Common myeloid progenitor, CD34-positive (primary cell): ENCODE measurements around the gene DCTN5. TPM values are rescaled to one million over a fixed set of nuclear protein-coding genes. Genes with fewer than 3 reads are reported as not detected.

ENCODE experiments used
- CTCF ChIA-PET: fragments of 350-600 bp; sonication (Branson Sonifier 250); formaldehyde crosslinking; loops from one replicate; lab custom pipeline; 2021; ENCODE audit warnings: antibody characterized with exemption; lab: Charles Lee
- POLR2A ChIA-PET: fragments of 350-600 bp; sonication (Branson Sonifier 250); formaldehyde crosslinking; loops from one replicate; lab custom pipeline; 2021; ENCODE audit warnings: antibody characterized with exemption; lab: Charles Lee
- DNase-seq, 3 donors: peaks; one replicate each; pipeline versions ENCODE4 v3.0.0 to v3.0.0-alpha.2; 2013
- H3K27ac ChIP-seq, 2 experiments: 1 replicate in 1 of 2; 2 replicates in 1 of 2; pipeline ENCODE4 v1.7.0; 2013; ENCODE audit warnings: inconsistent platforms in 2 of 2, low read length in 2 of 2, mild to moderate bottlenecking in 2 of 2, low read depth in 1 of 2, moderate library complexity in 1 of 2; ENCODE audit not compliant: severe bottlenecking in 2 of 2, insufficient read depth in 1 of 2, poor library complexity in 1 of 2
- H3K27me3 ChIP-seq, 5 experiments: replicated peaks in 2 of 5; 1 replicate in 3 of 5; 2 replicates in 2 of 5; pipeline versions ENCODE4 v1.6.1 to v1.7.0; 2013; ENCODE audit warnings: low read length in 4 of 5, mild to moderate bottlenecking in 2 of 5, moderate library complexity in 2 of 5, inconsistent platforms in 1 of 5; ENCODE audit not compliant: insufficient read depth in 5 of 5, control insufficient read depth in 4 of 5
- H3K36me3 ChIP-seq, 4 experiments: 1 replicate in 2 of 4; 2 replicates in 2 of 4; pipeline versions ENCODE4 v1.6.1 to v1.7.0; 2013; ENCODE audit warnings: low read length in 3 of 4, control low read depth in 1 of 4, mild to moderate bottlenecking in 1 of 4; ENCODE audit not compliant: control insufficient read depth in 4 of 4, insufficient read depth in 4 of 4
- H3K4me1 ChIP-seq, 4 experiments: 1 replicate in 3 of 4; 2 replicates in 1 of 4; pipeline versions ENCODE4 v1.6.1 to v1.7.1; 2013; ENCODE audit warnings: low read length in 3 of 4, mild to moderate bottlenecking in 3 of 4, control low read depth in 1 of 4, inconsistent platforms in 1 of 4, moderate library complexity in 1 of 4; ENCODE audit not compliant: control insufficient read depth in 4 of 4, insufficient read depth in 4 of 4; ENCODE audit errors: control extremely low read depth in 1 of 4
- H3K4me3 ChIP-seq, 7 experiments: 1 replicate in 4 of 7; 2 replicates in 3 of 7; pipeline versions ENCODE4 v1.5.1 to v1.7.0; 2013; ENCODE audit warnings: mild to moderate bottlenecking in 7 of 7, low read length in 6 of 7, moderate library complexity in 6 of 7, inconsistent platforms in 2 of 7, low read depth in 2 of 7, control low read depth in 1 of 7; ENCODE audit not compliant: insufficient read depth in 4 of 7, control insufficient read depth in 1 of 7; ENCODE audit errors: extremely low read depth in 1 of 7
- H3K9me3 ChIP-seq, 5 experiments: 1 replicate in 4 of 5; 2 replicates in 1 of 5; pipeline versions ENCODE4 v1.6.1 to v1.7.1; 2013; ENCODE audit warnings: low read length in 4 of 5, mild to moderate bottlenecking in 2 of 5, inconsistent platforms in 1 of 5, low read depth in 1 of 5, moderate library complexity in 1 of 5; ENCODE audit not compliant: control insufficient read depth in 4 of 5, insufficient read depth in 2 of 5; ENCODE audit errors: control extremely low read depth in 1 of 5
- WGBS: methylation state at CpG from one replicate; pipeline ENCODE4 v1.1.5; 2013; ENCODE audit not compliant: insufficient coverage; 5-methylcytosine and 5-hydroxymethylcytosine counted together
- polyA plus RNA-seq: library from polyadenylated mRNA; unstranded; fragments of 120-200 nt; gene quantifications from one replicate; pipeline ENCODE4 v1.2.1, GENCODE V29; 2013

Gene DCTN5
- polyA plus RNA-seq, result 46.2 TPM

GRCh38 chr16:23640931-23641765 lies at the start of gene DCTN5, which contains the start of gene PALB2:
Gene DCTN5, plus strand, starts transcription at chr16:23641466. Its CDS starts 77 bp downstream, at chr16:23641543.
Gene PALB2, minus strand, starts transcription at chr16:23641310. Its CDS starts 153 bp downstream, at chr16:23641157.
- CTCF ChIA-PET, result no interaction called here
- peak within 1 kb of the TSS; percentile 83 to 97 for H3K27ac ChIP-seq
- no peaks in the 10 kb centered on the region for H3K9me3 ChIP-seq
- no peaks in the 10 kb centered on the region for H3K27me3 ChIP-seq
- peaks cover 2 to 24% (median 19%) of the 10 kb centered on the region in 4 experiments for H3K4me1 ChIP-seq
- peaks cover 3 to 27% (median 11%) of the 10 kb centered on the region in 4 experiments for H3K36me3 ChIP-seq
- peak within 1 kb of the TSS; percentile 92 to 100 (median 98) for H3K4me3 ChIP-seq
- POLR2A ChIA-PET, result no interaction called here
- 1% methylated on average over 48 of the region's 64 CpGs for WGBS
- peak; percentile 86 to 90 (median 89) for DNase-seq

GRCh38 chr16:23594186-23594585 lies 47.1 kb upstream of the DCTN5 start:
- peaks cover 0 to 15% (median 13%) of the 10 kb centered on the region in 4 experiments for H3K4me1 ChIP-seq
- no peaks in the 10 kb centered on the region for H3K9me3 ChIP-seq
- no peak for DNase-seq
- no peaks in the 10 kb centered on the region for H3K27me3 ChIP-seq
- no peak overlapping the region for H3K27ac ChIP-seq
- POLR2A ChIA-PET, result interaction anchor here (0.6 to 0.7 kb wide), 2 partner anchors 60 to 1165 kb away, joined by 3 read pairs; no protein-coding TSS in a partner anchor
- no peak overlapping the region for H3K4me3 ChIP-seq
- CTCF ChIA-PET, result no interaction called here
- peaks cover 12 to 43% (median 36%) of the 10 kb centered on the region in 4 experiments for H3K36me3 ChIP-seq
- 99% methylated on average over 8 of the region's 12 CpGs for WGBS

DNA sequence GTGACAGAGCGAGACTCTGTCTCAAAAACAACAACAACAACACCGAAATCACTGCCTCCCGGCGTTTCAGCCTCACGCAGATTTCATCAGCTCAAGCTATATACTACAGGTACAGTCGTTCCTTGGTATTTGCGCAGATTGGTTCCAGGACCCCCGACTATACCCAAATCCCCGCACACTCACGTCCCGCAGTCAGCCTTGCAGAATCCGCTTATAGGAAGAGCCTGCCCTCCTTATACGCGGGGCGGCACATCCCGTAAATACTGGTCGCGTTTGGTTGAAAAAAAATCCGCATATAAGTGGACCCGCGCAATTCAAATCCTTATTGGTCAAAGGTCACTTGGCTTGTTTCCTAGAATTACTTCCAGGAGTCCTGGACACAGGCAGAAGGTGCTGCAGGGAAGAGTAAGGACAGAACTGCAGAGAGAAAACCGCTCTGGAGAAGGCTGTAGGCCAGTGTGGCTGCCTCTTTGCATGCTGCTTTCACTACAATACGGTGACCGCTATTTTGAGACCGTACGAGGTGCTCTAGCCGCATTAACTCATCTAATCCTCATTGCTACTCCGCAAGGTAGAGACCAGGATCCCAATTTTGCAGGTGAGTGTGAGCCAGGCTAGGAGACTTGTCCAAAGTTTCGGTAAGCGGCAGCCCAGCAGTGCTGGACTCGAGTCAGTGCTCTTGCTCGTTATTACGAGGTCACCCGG lies 45.9 kb upstream of the DCTN5 start:
- H3K27me3 ChIP-seq, result no peaks in the 10 kb centered on the region
- WGBS, result 27% methylated on average over 31 of the region's 34 CpGs
- DNase-seq, result peak in 2 of 3 donors; percentile 6 to 8
- ChIA-PET CTCF (no interaction called here), POLR2A (no interaction called here)
- no peaks in the 10 kb centered on the region for H3K9me3 ChIP-seq
- peaks cover 10 to 34% (median 28%) of the 10 kb centered on the region in 4 experiments for H3K36me3 ChIP-seq
- H3K4me3 ChIP-seq, result peak overlapping the region; percentile 68 to 100 (median 92)
- H3K4me1 ChIP-seq, result peaks cover 0 to 15% (median 13%) of the 10 kb centered on the region in 4 experiments
- peak overlapping the region; percentile 80 to 93 for H3K27ac ChIP-seq

DNA sequence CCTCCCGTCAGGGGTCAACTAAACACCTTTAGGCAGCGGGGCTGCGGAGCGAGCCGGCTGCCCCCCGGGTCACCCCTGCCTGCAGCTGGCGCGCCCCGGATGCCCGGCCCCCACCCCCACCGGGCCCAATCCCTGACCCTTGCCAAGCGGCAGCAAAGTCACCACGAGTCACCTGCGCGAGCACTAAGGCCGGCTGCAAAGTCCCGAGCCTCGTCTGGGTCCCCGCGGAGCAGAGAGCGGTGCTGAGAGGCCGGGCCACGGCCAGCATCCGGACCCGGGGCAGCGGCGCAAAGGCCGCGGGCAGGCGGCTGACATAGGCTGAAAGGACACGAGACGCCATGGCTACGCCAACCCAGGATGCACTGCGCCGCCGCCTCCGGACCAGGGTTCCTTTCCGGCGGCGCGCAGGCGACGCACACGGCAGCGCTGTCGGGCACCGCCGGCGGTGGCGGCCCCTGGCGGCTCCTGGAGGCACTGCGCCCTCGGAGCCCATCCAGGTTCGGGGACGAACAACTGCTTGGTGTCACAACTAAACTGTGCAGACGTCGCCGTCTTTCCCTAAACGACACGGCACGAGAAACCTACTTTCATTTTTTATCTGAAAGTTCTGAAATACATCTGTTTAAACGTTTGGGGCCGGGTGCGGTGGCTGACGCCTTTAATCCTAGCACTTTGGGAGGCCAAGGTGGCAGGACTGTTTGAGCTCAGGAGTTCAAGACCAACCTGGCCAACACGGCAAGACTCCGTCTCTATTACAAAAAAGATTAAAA lies 45.1 kb upstream of the DCTN5 start, which contains the start of gene NDUFAB1:
Gene NDUFAB1 (minus strand): TSS at position 366 of the 770 bp plus-strand sequence. CDS start 26 bp downstream, at position 340.
- Histone ChIP-seq H3K27me3 (no peaks in the 10 kb centered on the region), H3K4me3 (peak within 1 kb of the TSS; percentile 68 to 100 (median 92)), H3K9me3 (no peaks in the 10 kb centered on the region), H3K36me3 (peaks cover 6 to 30% (median 21%) of the 10 kb centered on the region in 4 experiments), H3K4me1 (peaks cover 0 to 15% (median 13%) of the 10 kb centered on the region in 4 experiments), H3K27ac (peak within 1 kb of the TSS; percentile 80 to 93)
- DNase-seq, result peak; percentile 85 to 93 (median 93)
- under 1% methylated on average over 60 of the region's 67 CpGs for WGBS
- ChIA-PET POLR2A (interaction anchor here (0.9 kb wide), 1 partner anchor 38 kb away, joined by 3 read pairs; the partner anchor contains the start of gene UBFD1), CTCF (interaction anchor here (0.7 to 1.7 kb wide), 13 partner anchors 9 to 79 kb away, joined by 3 to 5 read pairs (median 3); partner anchors contain the start of gene UBFD1)

GRCh38 chr16:23597003-23597756 lies 44.1 kb upstream of the DCTN5 start:
- 74% methylated on average over 3 of the region's 11 CpGs for WGBS
- Histone ChIP-seq H3K4me1 (peaks cover 0 to 15% (median 13%) of the 10 kb centered on the region in 4 experiments), H3K4me3 (no peak overlapping the region), H3K36me3 (peaks cover 0 to 28% (median 12%) of the 10 kb centered on the region in 4 experiments), H3K27me3 (no peaks in the 10 kb centered on the region), H3K9me3 (no peaks in the 10 kb centered on the region), H3K27ac (peak overlapping the region in 1 of 2 experiments; percentile 93)
- POLR2A ChIA-PET, result interaction anchor here (0.5 to 0.9 kb wide), 2 partner anchors 16 to 40 kb away, joined by 3 to 4 read pairs; partner anchors contain the start of gene UBFD1
- peak; percentile 30 to 57 (median 44) for DNase-seq
- CTCF ChIA-PET, result interaction anchor here (0.7 to 1.7 kb wide), 14 partner anchors 8 to 80 kb away, joined by 3 to 5 read pairs (median 3); partner anchors contain the start of gene UBFD1
